Occipital lobe (tissue), 2 donors: Measurements from ENCODE around the gene ELF5. TPM values are rescaled to one million over a fixed set of nuclear protein-coding genes. Genes with fewer than 3 reads are reported as not detected.

Source experiments
- DNase-seq: peaks from one replicate; lab custom pipeline; 2025; lab: John Stamatoyannopoulos, UW
- total RNA-seq: library from RNA; depleted of rRNA; stranded (reverse); fragments of >200 nt; gene quantifications from one replicate; pipeline ENCODE4 v1.2.3, GENCODE V29; 2014

Gene ELF5
- total RNA-seq, 1 donor from 2014 or later: not detected

DNA sequence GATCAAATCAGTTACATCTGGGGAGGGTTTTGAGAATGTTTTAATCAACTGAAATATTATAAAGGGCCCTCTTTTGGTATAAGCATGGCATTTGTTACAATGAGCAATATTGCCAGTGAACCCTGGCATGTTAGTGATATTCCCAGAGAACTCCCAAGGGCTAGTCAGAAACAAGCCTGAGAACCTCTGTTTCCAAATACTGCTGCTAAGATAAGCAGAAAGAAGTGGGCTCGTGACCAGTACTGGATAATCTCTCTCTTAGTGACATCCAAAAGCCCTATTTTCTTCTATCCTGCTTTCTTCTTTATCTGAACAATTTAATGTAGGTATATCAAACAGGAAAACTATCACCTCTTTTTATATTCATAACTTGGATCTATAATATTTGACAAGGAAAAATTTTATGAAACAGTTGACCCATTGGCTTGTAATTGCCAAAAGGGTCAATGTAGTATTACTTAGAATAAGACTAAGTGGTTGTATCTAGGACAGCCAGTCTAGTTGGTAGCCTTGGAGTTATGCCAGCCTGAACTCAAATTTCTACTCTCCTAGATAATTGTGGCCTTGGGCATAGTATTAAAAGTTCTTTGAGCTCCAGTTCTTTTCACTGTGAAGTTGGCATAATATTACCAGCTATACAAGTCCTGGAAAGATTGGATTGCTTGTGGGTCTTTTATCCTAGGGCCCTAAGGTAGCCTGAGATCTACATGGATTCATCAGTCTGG is 59.1 kb downstream of the ELF5 start:
- DNase-seq: no peak

DNA sequence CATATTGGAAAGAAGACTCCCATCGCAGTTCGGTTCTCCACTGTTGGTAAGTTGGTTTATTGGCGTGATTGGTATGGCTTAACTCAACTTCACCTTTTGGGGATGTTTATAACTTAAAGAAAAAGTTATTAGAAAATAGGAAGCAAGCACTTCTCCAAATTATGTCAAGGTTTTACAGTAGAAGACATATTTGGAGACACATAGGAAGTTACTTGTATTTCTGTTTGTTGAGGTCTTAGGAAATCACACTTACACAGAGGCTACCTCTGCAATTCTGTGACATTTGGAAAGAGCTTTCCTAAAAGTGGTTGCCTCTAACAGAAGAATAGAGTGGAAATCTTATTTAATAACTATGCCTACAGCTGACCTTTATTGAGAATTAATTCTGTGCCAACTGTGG is 62.5 kb downstream of the ELF5 start:
- no peak for DNase-seq

GRCh38 chr11:34449013-34449412 is 64.6 kb downstream of the ELF5 start:
- DNase-seq: no peak

DNA sequence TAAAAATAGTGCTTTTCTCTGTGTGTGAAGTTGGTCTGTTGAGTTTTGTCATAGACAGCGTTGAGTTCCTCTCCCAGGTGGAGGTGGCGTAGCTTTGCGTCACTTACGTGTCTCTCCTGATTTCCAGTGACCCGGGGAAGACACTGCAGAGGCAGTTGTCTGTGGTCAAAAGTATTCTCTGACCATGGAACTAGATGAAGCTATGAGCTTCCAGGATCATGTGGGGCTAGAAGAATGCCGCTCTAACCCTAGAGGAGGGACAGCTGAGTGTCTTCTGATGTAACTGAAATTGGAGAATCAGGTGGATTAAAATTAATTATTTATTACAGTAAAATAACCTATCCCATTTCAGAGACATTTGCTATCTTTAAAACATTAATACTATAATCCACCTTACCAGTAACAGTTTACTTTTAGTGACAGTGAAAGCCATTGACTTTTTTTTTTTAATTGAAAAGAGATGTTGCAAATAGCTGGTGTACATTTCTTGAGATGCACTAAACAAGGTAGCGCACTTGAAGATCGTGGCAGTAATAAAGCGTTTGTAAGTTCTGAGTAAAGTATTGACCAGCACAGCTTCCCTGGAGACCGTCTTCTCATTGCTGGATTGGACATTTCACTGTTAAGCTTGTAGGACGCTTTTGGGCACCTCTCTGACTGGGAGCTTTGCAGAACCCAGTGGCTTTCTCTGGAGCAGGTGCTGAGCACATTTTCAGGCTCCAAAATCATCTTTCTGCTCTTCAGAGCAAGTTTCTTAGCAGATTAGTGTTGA is 65.2 kb downstream of the ELF5 start:
- no peak for DNase-seq

DNA sequence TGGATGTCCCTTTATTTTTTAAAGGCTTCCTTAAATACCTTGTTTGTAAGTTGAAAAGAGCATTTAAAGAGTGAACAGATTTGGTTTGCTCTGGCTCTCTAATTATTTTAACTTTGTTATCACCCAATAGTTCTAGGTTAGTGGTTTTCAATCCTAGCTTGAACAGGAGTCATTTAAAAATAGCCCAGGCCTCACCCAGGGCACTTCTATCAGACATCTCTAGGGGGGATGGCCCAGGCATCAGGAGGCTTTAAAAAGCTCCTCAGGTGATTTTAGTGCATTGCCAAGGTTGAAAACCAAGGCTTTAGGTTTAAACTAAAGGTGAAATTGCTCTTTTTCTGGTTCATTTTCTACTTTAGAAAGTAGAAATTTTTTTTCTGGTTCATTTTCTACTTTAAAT is 66.5 kb downstream of the ELF5 start:
- no peak for DNase-seq

DNA sequence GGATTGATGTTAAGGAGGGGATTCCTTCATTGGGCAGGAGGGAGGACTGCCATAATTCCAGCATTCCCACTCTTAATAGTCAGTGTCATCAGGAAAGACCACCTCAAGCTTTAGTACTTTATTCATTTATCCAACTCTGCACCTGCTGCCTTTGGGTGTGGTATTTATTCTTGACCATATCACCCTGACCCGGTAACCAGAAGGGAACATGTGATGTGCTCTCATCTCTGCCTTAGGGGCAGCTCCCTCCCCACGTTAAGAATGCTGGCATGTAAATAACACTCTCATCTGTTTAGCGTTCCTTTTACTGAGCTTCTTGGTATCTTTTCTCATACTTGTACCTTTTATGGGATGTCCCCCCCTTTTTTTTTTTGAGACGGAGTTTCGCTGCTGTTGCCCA is 67.2 kb downstream of the ELF5 start:
- no peak for DNase-seq

DNA sequence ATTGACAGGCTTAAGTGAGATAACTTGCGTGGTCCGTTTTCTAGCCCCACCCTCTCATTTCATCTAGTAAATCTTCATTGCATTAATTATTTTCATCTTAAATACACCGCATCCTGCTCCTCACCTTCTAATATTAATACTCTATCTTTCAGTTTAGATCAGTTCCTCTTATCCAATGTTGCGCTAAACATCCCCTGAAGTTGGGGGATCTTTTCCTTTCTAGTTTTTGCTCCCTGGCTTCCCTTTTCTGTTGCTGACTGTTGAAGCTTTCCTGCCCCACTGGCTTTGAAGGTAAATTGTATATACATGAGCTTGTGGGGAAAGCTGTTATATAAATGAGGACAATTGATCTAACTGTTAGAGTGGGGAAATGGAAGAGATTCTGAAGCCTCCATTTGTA is 67.6 kb downstream of the ELF5 start:
- no peak for DNase-seq

GRCh38 chr11:34444428-34444827 is 69.2 kb downstream of the ELF5 start:
- DNase-seq: no peak

GRCh38 chr11:34443136-34443535 is 70.5 kb downstream of the ELF5 start:
- DNase-seq: no peak

DNA sequence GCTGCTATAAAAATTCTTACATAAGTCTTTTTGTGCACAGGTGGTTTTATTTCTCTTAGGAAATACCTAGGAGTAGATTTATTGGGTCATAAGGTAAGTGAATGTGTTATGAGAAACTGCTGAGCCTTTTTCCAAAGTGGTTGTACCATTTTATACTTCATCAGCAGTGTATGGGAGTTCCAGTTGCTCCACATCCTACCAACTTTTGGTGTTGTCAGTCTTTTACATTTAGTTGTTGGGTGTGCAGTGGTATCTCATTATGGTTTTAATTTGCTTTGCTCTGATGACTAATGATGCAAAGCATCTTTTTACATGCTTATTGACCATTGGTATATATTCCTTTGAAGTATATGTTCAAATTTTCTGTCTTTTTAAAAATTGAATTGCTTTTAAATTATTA is 71.8 kb downstream of the ELF5 start:
- no peak for DNase-seq

DNA sequence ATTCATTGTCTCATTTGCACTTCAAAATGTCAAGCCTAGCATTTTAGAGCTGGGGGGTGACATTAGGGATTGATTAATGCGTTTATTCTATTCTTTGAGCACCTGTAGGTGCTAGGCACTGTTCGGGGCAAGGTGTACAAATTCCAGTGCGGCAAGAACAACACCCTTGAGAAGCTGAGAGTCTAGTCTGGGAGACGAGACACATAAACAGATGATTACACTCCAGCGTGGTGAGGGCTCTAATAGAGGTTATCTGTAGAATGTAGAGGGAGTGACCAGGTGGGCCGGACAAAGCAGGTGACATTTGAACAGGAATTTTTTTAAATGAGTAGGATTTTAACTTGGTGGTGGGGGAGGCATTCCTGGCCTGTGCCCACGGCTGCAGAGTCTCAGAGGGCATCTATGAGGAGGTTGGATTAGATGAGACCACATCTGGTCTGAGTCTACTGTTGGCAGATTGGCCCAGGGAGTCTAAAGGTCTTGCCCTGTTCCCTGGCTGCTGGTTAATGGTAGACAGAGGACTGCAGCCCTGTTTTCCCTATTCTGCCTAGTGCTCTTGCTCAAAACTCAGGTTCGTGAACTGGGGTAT is 73.9 kb downstream of the ELF5 start:
- no peak for DNase-seq

DNA sequence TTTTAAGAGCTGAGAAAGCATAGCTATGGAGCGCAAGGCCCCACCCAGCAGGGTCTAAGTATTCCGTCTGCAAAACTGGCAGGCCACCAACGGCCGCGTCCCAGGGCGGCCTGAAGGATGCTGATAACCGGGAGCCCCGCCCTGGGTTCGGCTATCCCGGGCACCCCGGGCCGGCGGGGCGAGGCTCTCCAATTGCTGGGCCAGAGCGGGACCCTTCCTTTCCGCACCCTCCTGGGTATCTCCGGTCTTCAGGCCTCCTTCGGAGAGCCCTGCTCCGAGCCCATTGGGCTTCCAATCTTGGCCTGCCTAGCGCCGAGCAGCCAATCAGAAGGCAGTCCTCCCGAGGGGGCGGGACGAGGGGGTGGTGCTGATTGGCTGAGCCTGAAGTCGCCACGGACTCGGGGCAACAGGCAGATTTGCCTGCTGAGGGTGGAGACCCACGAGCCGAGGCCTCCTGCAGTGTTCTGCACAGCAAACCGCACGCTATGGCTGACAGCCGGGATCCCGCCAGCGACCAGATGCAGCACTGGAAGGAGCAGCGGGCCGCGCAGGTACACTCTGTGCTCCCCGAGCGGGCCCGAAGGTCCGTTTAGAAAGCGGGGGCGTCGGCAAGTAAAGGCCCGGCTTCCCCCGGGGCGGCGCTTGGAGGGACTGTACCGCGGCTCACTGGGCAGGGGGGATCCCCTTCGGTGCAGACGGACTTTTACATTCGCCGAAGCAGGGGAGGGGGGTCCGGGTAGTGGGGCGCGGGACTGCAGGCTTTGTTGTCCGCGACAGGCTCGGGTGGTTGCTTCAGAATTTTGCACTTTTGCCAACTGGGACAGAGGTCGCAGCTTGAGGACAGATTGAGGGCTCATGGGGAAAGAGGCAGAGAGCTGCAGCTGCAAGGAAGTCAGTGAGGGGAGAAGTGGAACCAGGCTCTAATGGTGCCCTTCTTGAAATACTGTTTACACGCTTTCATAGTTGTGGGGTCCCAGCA is 74.8 kb downstream of the ELF5 start, which contains the start of gene CAT:
TSS of gene CAT (plus strand) at position 406 of the 979 bp plus-strand sequence. CDS start at position 486, 80 bp downstream.
- peak; percentile 97 for DNase-seq

DNA sequence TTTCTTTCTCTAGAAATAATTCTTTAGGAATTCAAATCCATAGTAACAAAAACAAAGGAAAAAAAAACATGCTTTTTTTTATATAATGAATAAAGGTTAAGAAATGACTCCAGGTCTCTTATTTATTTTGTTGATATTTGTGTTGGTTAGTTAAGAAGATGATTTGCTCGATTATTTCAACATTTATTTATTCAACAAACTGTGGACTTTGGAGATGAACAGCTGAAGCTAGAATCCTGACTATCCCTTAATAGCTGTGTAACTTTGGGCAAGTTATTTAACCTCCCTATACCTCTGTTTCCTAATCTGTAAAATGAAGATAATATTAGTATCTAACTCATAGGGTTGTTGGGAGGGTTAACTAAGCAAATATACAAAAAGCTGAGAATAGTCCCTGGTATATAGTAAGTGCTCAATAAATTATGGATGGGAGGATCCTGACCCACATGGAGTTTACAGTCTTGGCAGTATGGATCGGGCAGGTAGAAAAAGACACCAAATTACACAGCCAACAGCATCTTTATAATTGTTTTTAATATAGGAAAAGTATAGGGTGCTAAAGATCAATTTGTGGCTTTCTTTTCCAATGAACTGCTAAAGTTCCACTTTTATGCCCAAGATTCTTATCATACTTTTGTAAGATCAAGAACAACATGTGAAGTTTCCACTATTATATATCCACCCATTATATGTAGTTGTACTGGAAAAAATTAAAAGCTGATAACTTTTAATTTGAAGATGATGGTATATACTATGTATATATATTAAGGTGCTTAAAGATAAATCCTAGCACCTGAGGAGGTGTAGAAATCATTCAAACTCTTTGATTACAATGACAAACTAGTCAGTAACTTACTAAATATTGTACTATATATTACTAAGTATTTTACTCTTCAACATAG is 76.1 kb downstream of the ELF5 start:
- no peak for DNase-seq

DNA sequence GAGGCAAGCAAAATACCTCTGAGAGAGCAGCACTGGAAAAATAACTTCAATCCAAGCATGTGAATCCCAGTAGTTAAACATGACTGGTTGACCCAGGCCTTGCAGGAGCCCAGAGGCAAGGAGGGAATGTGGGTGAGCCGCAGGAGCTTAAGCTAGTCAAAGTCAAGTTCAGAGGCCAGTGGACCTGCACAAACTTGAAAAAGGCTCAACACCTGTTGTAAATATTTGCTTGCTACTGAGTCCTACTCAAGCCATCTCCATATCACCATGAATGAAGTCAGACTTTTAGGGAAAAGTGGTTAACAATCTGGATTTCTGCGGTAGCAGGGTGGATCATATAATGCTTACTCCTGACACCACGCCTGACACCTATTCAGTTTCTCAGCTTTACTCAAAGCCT is 79.7 kb downstream of the ELF5 start:
- no peak for DNase-seq

DNA sequence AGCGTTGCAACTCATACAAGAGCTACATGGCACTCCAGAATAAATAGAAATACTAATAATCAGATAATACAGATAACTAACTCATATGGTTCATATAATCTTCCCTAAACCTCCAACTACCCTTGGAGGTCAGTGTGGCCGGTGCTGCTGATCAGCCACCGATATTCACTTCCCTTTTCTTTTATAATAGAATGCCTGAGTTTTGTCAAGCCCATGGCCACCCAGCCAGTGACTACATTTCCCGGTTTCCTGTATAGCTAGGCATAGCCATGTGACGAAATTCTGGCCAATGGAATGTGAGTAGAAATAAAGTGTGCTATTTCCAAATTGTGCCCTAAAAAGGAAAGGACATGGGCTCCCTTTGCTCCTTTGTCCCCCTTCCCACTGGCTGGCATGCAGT is 80.8 kb downstream of the ELF5 start:
- DNase-seq: no peak

GRCh38 chr11:34431979-34432378 is 81.6 kb downstream of the ELF5 start:
- no peak for DNase-seq
